ENCODE results near the gene GALNT8. TPM values are rescaled to one million over a fixed set of nuclear protein-coding genes. Genes with fewer than 3 reads are reported as not detected.
"Not testable (repeated sequence)": the region's sequence is repeated elsewhere in the genome, so short reads cannot be mapped to it uniquely, and the experiment has no call there.

Gene GALNT8
- total and polyA plus RNA-seq, 4 donors, result 0.09 to 1.3 (median 0.35) TPM

GRCh38 chr12:4742416-4742970 is 22.3 kb downstream of the GALNT8 start:
- Histone ChIP-seq H3K27me3 (ENCODE audit: control insufficient read depth in 3 of 3, insufficient read depth in 3 of 3, low read length in 2 of 3) (no peaks in the 10 kb centered on the region), H3K9me3 (ENCODE audit: control insufficient read depth in 4 of 4, insufficient read depth in 3 of 4, low read length in 3 of 4) (peaks cover 0 to 2% (median 0%) of the 10 kb centered on the region in 4 donors), H3K4me1 (ENCODE audit: control insufficient read depth in 5 of 5, insufficient read depth in 5 of 5, low read length in 5 of 5) (no peaks in the 10 kb centered on the region), H3K9ac (ENCODE audit: insufficient read depth in 1 of 2, low read length in 2 of 2) (no peak overlapping the region), H3K27ac (ENCODE audit: low read depth in 1 of 2, low read length in 1 of 2) (no peak overlapping the region), H3K36me3 (ENCODE audit: control insufficient read depth in 4 of 4, insufficient read depth in 4 of 4, low read length in 4 of 4) (no peaks in the 10 kb centered on the region), H3K4me3 (no peak overlapping the region)
- 82 to 88% methylated on average over 15 of the region's 15 CpGs for WGBS, 2 donors
- no peak for DNase-seq
- TF ChIP-seq, protein P1, sequence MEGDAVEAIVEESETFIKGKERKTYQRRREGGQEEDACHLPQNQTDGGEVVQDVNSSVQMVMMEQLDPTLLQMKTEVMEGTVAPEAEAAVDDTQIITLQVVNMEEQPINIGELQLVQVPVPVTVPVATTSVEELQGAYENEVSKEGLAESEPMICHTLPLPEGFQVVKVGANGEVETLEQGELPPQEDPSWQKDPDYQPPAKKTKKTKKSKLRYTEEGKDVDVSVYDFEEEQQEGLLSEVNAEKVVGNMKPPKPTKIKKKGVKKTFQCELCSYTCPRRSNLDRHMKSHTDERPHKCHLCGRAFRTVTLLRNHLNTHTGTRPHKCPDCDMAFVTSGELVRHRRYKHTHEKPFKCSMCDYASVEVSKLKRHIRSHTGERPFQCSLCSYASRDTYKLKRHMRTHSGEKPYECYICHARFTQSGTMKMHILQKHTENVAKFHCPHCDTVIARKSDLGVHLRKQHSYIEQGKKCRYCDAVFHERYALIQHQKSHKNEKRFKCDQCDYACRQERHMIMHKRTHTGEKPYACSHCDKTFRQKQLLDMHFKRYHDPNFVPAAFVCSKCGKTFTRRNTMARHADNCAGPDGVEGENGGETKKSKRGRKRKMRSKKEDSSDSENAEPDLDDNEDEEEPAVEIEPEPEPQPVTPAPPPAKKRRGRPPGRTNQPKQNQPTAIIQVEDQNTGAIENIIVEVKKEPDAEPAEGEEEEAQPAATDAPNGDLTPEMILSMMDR (IDR thresholded peaks at IDR 0.05; ENCODE audit: control extremely low read depth, extremely low read depth), result no peak
- no peak for ATAC-seq (ENCODE audit: insufficient read depth, low FRiP score)

- WGBS, 2 donors, result 86 to 90% methylated on average over 4 of the region's 4 CpGs
- Histone ChIP-seq H3K27me3 (ENCODE audit: control insufficient read depth in 3 of 3, insufficient read depth in 3 of 3, low read length in 2 of 3) (no peaks in the 10 kb centered on the region), H3K4me3 (no peak overlapping the region), H3K36me3 (ENCODE audit: control insufficient read depth in 4 of 4, insufficient read depth in 4 of 4, low read length in 4 of 4) (no peaks in the 10 kb centered on the region), H3K9ac (ENCODE audit: insufficient read depth in 1 of 2, low read length in 2 of 2) (no peak overlapping the region), H3K9me3 (ENCODE audit: control insufficient read depth in 4 of 4, insufficient read depth in 3 of 4, low read length in 3 of 4) (peaks cover 0 to 2% (median 0%) of the 10 kb centered on the region in 4 donors), H3K4me1 (ENCODE audit: control insufficient read depth in 5 of 5, insufficient read depth in 5 of 5, low read length in 5 of 5) (no peaks in the 10 kb centered on the region), H3K27ac (ENCODE audit: low read depth in 1 of 2, low read length in 1 of 2) (no peak overlapping the region)
- DNase-seq, result no peak
- TF ChIP-seq, protein P1 (IDR thresholded peaks at IDR 0.05; ENCODE audit: control extremely low read depth, extremely low read depth), result no peak
- no peak for ATAC-seq (ENCODE audit: insufficient read depth, low FRiP score)
These were observed 22.8 kb downstream of the GALNT8 start for GRCh38 chr12:4743046-4743445.

DNA sequence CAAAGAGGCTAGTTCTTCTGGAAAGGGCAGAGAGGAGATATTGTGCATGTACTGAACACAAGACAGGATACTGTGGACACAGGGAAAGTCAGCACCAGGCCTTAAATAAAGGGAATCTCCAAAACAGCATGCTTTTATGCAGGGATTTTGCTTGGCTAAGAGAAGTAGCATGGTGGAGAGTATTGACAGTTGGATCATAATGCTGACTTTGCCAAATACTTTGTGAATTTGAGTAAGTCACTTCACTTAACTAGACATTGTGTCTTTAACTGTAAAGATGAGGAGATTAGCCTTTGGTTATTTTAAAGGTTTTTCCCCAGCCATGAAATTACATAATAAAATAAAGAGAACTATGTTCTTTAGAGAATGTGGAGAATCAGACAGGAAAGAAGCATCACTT is 24.5 kb downstream of the GALNT8 start:
- no peaks in the 10 kb centered on the region for H3K4me1 ChIP-seq (ENCODE audit: control insufficient read depth in 5 of 5, insufficient read depth in 5 of 5, low read length in 5 of 5)
- H3K27ac ChIP-seq (ENCODE audit: low read depth in 1 of 2, low read length in 1 of 2), result no peak overlapping the region
- TF ChIP-seq, protein P1 (IDR thresholded peaks at IDR 0.05; ENCODE audit: control extremely low read depth, extremely low read depth), result no peak
- DNase-seq (no peak), ATAC-seq (ENCODE audit: insufficient read depth, low FRiP score) (no peak)
- H3K9ac ChIP-seq (ENCODE audit: insufficient read depth in 1 of 2, low read length in 2 of 2), result no peak overlapping the region
- H3K4me3 ChIP-seq, result no peak overlapping the region
- peaks cover 0 to 4% (median under 1%) of the 10 kb centered on the region in 4 donors for H3K9me3 ChIP-seq (ENCODE audit: control insufficient read depth in 4 of 4, insufficient read depth in 3 of 4, low read length in 3 of 4)
- no peaks in the 10 kb centered on the region for H3K27me3 ChIP-seq (ENCODE audit: control insufficient read depth in 3 of 3, insufficient read depth in 3 of 3, low read length in 2 of 3)
- no peaks in the 10 kb centered on the region for H3K36me3 ChIP-seq (ENCODE audit: control insufficient read depth in 4 of 4, insufficient read depth in 4 of 4, low read length in 4 of 4)

GRCh38 chr12:4745249-4745648 is 25.0 kb downstream of the GALNT8 start:
- Histone ChIP-seq H3K4me1 (ENCODE audit: control insufficient read depth in 5 of 5, insufficient read depth in 5 of 5, low read length in 5 of 5) (no peaks in the 10 kb centered on the region), H3K36me3 (ENCODE audit: control insufficient read depth in 4 of 4, insufficient read depth in 4 of 4, low read length in 4 of 4) (no peaks in the 10 kb centered on the region), H3K9me3 (ENCODE audit: control insufficient read depth in 4 of 4, insufficient read depth in 3 of 4, low read length in 3 of 4) (peaks cover 0 to 4% (median under 1%) of the 10 kb centered on the region in 4 donors), H3K27ac (ENCODE audit: low read depth in 1 of 2, low read length in 1 of 2) (no peak overlapping the region), H3K27me3 (ENCODE audit: control insufficient read depth in 3 of 3, insufficient read depth in 3 of 3, low read length in 2 of 3) (no peaks in the 10 kb centered on the region), H3K4me3 (no peak overlapping the region), H3K9ac (ENCODE audit: insufficient read depth in 1 of 2, low read length in 2 of 2) (no peak overlapping the region)
- TF ChIP-seq, protein P1 (IDR thresholded peaks at IDR 0.05; ENCODE audit: control extremely low read depth, extremely low read depth), result no peak
- 91 to 92% methylated on average over 6 of the region's 6 CpGs for WGBS, 2 donors
- DNase-seq (no peak), ATAC-seq (ENCODE audit: insufficient read depth, low FRiP score) (no peak)

GRCh38 chr12:4751654-4752053 is 31.5 kb downstream of the GALNT8 start:
- H3K27ac ChIP-seq (ENCODE audit: low read depth in 1 of 2, low read length in 1 of 2); H3K36me3 ChIP-seq (ENCODE audit: control insufficient read depth in 4 of 4, insufficient read depth in 4 of 4, low read length in 4 of 4); H3K27me3 ChIP-seq (ENCODE audit: control insufficient read depth in 3 of 3, insufficient read depth in 3 of 3, low read length in 2 of 3); H3K9me3 ChIP-seq (ENCODE audit: control insufficient read depth in 4 of 4, insufficient read depth in 3 of 4, low read length in 3 of 4); DNase-seq; H3K4me1 ChIP-seq (ENCODE audit: control insufficient read depth in 5 of 5, insufficient read depth in 5 of 5, low read length in 5 of 5); H3K4me3 ChIP-seq; ATAC-seq (ENCODE audit: insufficient read depth, low FRiP score); H3K9ac ChIP-seq (ENCODE audit: insufficient read depth in 1 of 2, low read length in 2 of 2): not testable (repeated sequence)
- 89 to 96% methylated on average over 1 of the region's 1 CpG for WGBS, 2 donors
